Measurements from ENCODE around the gene ANO3.

ANO3 gene

GRCh38 chr11:26551186-26551801, 219.4 kb downstream of the ANO3 start:
- no peaks in the 10 kb centered on the region for H3K79me2 ChIP-seq
- H3K27ac ChIP-seq: no peak overlapping the region
- no peak overlapping the region for H3K9ac ChIP-seq
- H3K36me3 ChIP-seq (ENCODE audit: control insufficient read depth, insufficient read depth, low read length): no peaks in the 10 kb centered on the region
- no peak overlapping the region for H3K4me3 ChIP-seq (ENCODE audit: low read depth, low read length)
- H3K4me1 ChIP-seq: no peaks in the 10 kb centered on the region
- TF ChIP-seq, protein P1, sequence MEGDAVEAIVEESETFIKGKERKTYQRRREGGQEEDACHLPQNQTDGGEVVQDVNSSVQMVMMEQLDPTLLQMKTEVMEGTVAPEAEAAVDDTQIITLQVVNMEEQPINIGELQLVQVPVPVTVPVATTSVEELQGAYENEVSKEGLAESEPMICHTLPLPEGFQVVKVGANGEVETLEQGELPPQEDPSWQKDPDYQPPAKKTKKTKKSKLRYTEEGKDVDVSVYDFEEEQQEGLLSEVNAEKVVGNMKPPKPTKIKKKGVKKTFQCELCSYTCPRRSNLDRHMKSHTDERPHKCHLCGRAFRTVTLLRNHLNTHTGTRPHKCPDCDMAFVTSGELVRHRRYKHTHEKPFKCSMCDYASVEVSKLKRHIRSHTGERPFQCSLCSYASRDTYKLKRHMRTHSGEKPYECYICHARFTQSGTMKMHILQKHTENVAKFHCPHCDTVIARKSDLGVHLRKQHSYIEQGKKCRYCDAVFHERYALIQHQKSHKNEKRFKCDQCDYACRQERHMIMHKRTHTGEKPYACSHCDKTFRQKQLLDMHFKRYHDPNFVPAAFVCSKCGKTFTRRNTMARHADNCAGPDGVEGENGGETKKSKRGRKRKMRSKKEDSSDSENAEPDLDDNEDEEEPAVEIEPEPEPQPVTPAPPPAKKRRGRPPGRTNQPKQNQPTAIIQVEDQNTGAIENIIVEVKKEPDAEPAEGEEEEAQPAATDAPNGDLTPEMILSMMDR (IDR thresholded peaks at IDR 0.05): no peak
- H3K27me3 ChIP-seq (ENCODE audit: control insufficient read depth, insufficient read depth, low read length): no peaks in the 10 kb centered on the region
- no peak overlapping the region for H2AFZ ChIP-seq
- no peaks in the 10 kb centered on the region for H3K9me3 ChIP-seq (ENCODE audit: control insufficient read depth, low read length)
- no peak overlapping the region for H3K4me2 ChIP-seq (ENCODE audit: low read length)

DNA sequence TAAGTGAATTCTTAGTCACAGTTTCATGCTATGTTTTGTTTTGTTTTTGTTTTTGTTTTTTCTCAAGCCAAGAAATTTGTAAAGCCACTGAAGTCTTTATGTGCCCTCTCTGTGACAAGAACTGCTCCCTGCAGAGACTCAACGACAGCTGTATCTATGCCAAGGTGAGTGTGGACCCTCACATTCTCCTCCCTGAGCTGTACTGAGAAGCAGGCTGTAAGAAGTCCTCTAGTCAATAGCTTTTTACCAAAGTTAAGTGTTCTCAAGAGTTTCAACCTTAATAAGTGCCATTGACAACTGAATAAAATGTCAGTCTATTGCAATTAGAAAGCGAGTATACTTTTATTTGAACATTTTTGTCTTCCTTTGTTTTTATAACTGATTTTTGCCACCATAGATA, 221.3 kb downstream of the ANO3 start:
- H3K36me3 ChIP-seq (ENCODE audit: control insufficient read depth, insufficient read depth, low read length): no peaks in the 10 kb centered on the region
- no peaks in the 10 kb centered on the region for H3K9me3 ChIP-seq (ENCODE audit: control insufficient read depth, low read length)
- TF ChIP-seq, protein P1 (IDR thresholded peaks at IDR 0.05): no peak
- no peaks in the 10 kb centered on the region for H3K27me3 ChIP-seq (ENCODE audit: control insufficient read depth, insufficient read depth, low read length)
- no peaks in the 10 kb centered on the region for H3K4me1 ChIP-seq
- no peak overlapping the region for H2AFZ ChIP-seq
- no peaks in the 10 kb centered on the region for H3K79me2 ChIP-seq
- no peak overlapping the region for H3K9ac ChIP-seq
- H3K27ac ChIP-seq: no peak overlapping the region
- H3K4me2 ChIP-seq (ENCODE audit: low read length): no peak overlapping the region
- H3K4me3 ChIP-seq (ENCODE audit: low read depth, low read length): no peak overlapping the region

GRCh38 chr11:26554455-26554854, 222.5 kb downstream of the ANO3 start:
- Histone ChIP-seq H3K9me3 (ENCODE audit: control insufficient read depth, low read length) (no peaks in the 10 kb centered on the region), H3K36me3 (ENCODE audit: control insufficient read depth, insufficient read depth, low read length) (no peaks in the 10 kb centered on the region), H3K4me1 (no peaks in the 10 kb centered on the region), H3K4me2 (ENCODE audit: low read length) (no peak overlapping the region), H3K27ac (no peak overlapping the region), H3K4me3 (ENCODE audit: low read depth, low read length) (no peak overlapping the region), H3K79me2 (no peaks in the 10 kb centered on the region), H3K9ac (no peak overlapping the region), H3K27me3 (ENCODE audit: control insufficient read depth, insufficient read depth, low read length) (no peaks in the 10 kb centered on the region), H2AFZ (no peak overlapping the region)
- TF ChIP-seq, protein P1 (IDR thresholded peaks at IDR 0.05): no peak

DNA sequence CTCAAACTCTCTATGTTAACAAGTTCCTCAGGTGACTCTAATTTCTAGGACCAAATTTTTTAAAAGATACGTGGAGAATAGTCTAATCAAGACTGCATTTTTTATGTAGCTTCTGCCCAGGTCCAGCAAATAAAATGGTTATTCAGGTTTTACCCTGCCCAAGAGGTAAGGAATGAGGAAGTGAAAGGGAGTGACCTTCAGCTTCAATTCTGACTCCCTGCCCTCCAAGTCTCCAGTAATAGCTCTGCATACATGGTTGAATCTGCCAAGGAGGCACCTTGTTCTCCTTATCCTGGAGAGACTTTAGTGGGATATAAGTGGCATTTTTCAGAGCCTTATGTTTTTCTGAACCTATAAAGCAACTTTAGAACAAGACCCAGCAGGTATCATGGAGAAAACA, 224.7 kb downstream of the ANO3 start:
- no peaks in the 10 kb centered on the region for H3K9me3 ChIP-seq (ENCODE audit: control insufficient read depth, low read length)
- H3K4me2 ChIP-seq (ENCODE audit: low read length): no peak overlapping the region
- no peaks in the 10 kb centered on the region for H3K36me3 ChIP-seq (ENCODE audit: control insufficient read depth, insufficient read depth, low read length)
- H3K4me3 ChIP-seq (ENCODE audit: low read depth, low read length): no peak overlapping the region
- no peaks in the 10 kb centered on the region for H3K79me2 ChIP-seq
- no peak overlapping the region for H2AFZ ChIP-seq
- no peak overlapping the region for H3K9ac ChIP-seq
- no peaks in the 10 kb centered on the region for H3K27me3 ChIP-seq (ENCODE audit: control insufficient read depth, insufficient read depth, low read length)
- TF ChIP-seq, protein P1 (IDR thresholded peaks at IDR 0.05): no peak
- H3K4me1 ChIP-seq: no peaks in the 10 kb centered on the region
- H3K27ac ChIP-seq: no peak overlapping the region

DNA sequence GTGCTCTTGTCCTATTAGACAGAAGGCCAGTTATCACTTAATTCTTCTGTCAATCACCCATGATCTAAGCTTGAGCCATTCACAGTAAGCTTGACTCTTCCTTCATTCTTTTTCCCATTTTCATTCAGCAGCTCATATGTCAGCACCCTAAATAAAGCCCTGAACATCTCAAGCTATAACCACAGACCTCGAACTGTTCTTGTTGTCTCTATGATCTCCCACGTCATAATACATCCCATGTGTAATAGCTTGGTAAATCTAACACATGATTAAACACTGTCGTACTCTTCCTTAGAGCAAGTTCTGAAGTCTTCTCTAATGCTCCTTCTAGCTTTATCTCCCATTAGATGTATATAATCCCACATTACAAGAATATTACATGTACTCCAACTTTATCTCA, 225.7 kb downstream of the ANO3 start:
- Histone ChIP-seq H3K36me3 (ENCODE audit: control insufficient read depth, insufficient read depth, low read length) (no peaks in the 10 kb centered on the region), H2AFZ (no peak overlapping the region), H3K9me3 (ENCODE audit: control insufficient read depth, low read length) (no peaks in the 10 kb centered on the region), H3K9ac (no peak overlapping the region), H3K4me3 (ENCODE audit: low read depth, low read length) (no peak overlapping the region), H3K27ac (no peak overlapping the region), H3K4me1 (no peaks in the 10 kb centered on the region), H3K27me3 (ENCODE audit: control insufficient read depth, insufficient read depth, low read length) (no peaks in the 10 kb centered on the region), H3K4me2 (ENCODE audit: low read length) (no peak overlapping the region), H3K79me2 (no peaks in the 10 kb centered on the region)
- TF ChIP-seq, protein P1 (IDR thresholded peaks at IDR 0.05): no peak
